ENCODE data around the gene COL18A1.

The COL18A1 gene

DNA sequence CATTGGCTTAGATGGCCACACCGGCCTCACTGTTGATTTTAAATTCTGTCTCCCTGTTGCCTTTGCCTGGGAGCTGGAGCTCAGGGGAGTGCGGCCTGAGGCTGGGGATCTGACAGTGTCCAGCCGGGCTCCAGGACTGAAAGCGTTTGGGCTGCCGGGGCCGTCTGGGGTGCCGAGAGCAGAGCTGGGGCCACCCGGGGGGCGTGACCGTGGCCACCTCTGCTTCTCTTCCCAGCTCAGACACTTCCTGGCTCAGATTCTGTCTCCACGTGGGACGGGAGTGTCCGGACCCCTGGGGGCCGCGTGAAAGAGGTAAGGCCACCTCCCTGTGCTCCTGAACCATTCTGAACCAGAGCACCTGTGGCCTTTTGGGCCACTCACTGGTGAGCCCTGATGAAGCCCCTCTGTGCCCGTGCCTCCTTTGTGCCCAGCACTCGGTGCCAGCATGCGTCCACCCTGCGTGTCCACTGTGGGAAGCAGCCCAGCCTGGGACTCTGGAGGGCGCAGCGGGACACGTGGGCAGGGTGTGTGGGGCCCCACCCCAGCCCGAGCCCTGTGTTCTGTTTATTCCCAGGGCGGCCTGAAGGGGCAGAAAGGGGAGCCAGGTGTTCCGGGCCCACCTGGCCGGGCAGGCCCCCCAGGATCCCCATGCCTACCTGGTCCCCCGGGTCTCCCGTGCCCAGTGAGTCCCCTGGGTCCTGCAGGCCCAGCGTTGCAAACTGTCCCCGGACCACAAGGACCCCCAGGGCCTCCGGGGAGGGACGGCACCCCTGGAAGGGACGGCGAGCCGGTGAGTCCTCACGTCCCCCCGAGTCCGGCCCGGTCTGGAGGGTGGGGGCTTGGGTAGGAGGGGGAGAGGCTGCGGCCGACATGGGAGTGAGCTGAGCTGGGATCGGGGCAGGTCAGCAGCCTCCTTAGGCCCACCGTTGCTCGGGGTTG, 72.5 kb downstream of the COL18A1 start:
- no peak for DNase-seq
- Histone ChIP-seq H3K27ac (ENCODE audit: insufficient read depth, low read length, poor library complexity, severe bottlenecking) (peak overlapping the region; percentile 72), H3K4me3 (ENCODE audit: insufficient read depth, low read depth, low read length, poor library complexity, severe bottlenecking) (peak overlapping the region; percentile 53), H3K27me3 (replicated peaks; ENCODE audit: control insufficient read depth, insufficient read depth, low read length, poor library complexity, severe bottlenecking) (no peaks in the 10 kb centered on the region), H3K36me3 (ENCODE audit: control insufficient read depth, insufficient read depth, low read length) (no peaks in the 10 kb centered on the region), H3K4me1 (ENCODE audit: control insufficient read depth, insufficient read depth, low read length, poor library complexity, severe bottlenecking) (peaks cover 19% of the 10 kb centered on the region), H3K9me3 (ENCODE audit: control insufficient read depth, low read length) (no peaks in the 10 kb centered on the region)

DNA sequence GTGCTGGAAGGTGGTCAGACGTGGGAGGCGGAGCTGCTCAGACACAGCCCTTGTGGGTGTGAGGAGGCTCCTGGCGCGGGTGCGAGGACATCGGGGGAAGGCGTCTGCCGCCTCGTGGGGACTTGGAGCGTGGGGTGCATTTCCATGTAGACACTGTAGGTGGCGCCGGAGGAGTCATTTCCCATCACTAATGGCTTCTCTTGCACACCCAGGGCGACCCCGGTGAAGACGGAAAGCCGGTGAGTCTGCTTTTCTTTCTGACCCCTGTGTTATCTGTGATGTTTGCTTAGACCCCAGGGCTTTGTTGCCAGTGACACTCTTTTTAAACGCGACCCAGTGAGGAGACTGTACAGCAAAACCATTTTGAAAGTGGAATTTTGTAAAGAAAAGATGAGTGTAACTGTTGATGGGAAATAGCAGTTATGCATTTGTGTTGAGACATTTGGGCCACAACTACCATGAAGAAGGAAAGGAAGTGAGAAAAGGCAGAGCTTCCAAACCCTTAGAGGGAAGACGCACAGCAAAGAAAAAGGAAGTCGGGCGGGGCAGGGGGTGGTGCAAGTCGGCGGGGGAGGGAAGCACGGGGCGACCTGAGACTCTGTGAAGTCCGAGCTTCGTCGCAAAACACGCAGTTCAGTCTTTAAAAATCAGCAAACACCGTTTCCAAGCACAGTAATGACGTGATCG, 73.3 kb downstream of the COL18A1 start:
- H3K27me3 ChIP-seq (replicated peaks; ENCODE audit: control insufficient read depth, insufficient read depth, low read length, poor library complexity, severe bottlenecking): no peaks in the 10 kb centered on the region
- no peaks in the 10 kb centered on the region for H3K36me3 ChIP-seq (ENCODE audit: control insufficient read depth, insufficient read depth, low read length)
- DNase-seq: peak; percentile 56 to 66 (median 64)
- no peaks in the 10 kb centered on the region for H3K9me3 ChIP-seq (ENCODE audit: control insufficient read depth, low read length)
- peak overlapping the region; percentile 53 for H3K4me3 ChIP-seq (ENCODE audit: insufficient read depth, low read depth, low read length, poor library complexity, severe bottlenecking)
- peak overlapping the region; percentile 72 for H3K27ac ChIP-seq (ENCODE audit: insufficient read depth, low read length, poor library complexity, severe bottlenecking)
- peaks cover 19% of the 10 kb centered on the region for H3K4me1 ChIP-seq (ENCODE audit: control insufficient read depth, insufficient read depth, low read length, poor library complexity, severe bottlenecking)

GRCh38 chr21:45478816-45479669, 74.1 kb downstream of the COL18A1 start:
- Histone ChIP-seq H3K4me3 (ENCODE audit: insufficient read depth, low read depth, low read length, poor library complexity, severe bottlenecking) (peak overlapping the region; percentile 53), H3K36me3 (ENCODE audit: control insufficient read depth, insufficient read depth, low read length) (no peaks in the 10 kb centered on the region), H3K27ac (ENCODE audit: insufficient read depth, low read length, poor library complexity, severe bottlenecking) (peak overlapping the region; percentile 72), H3K4me1 (ENCODE audit: control insufficient read depth, insufficient read depth, low read length, poor library complexity, severe bottlenecking) (peaks cover 19% of the 10 kb centered on the region), H3K9me3 (ENCODE audit: control insufficient read depth, low read length) (no peaks in the 10 kb centered on the region), H3K27me3 (replicated peaks; ENCODE audit: control insufficient read depth, insufficient read depth, low read length, poor library complexity, severe bottlenecking) (no peaks in the 10 kb centered on the region)
- DNase-seq: no peak

DNA sequence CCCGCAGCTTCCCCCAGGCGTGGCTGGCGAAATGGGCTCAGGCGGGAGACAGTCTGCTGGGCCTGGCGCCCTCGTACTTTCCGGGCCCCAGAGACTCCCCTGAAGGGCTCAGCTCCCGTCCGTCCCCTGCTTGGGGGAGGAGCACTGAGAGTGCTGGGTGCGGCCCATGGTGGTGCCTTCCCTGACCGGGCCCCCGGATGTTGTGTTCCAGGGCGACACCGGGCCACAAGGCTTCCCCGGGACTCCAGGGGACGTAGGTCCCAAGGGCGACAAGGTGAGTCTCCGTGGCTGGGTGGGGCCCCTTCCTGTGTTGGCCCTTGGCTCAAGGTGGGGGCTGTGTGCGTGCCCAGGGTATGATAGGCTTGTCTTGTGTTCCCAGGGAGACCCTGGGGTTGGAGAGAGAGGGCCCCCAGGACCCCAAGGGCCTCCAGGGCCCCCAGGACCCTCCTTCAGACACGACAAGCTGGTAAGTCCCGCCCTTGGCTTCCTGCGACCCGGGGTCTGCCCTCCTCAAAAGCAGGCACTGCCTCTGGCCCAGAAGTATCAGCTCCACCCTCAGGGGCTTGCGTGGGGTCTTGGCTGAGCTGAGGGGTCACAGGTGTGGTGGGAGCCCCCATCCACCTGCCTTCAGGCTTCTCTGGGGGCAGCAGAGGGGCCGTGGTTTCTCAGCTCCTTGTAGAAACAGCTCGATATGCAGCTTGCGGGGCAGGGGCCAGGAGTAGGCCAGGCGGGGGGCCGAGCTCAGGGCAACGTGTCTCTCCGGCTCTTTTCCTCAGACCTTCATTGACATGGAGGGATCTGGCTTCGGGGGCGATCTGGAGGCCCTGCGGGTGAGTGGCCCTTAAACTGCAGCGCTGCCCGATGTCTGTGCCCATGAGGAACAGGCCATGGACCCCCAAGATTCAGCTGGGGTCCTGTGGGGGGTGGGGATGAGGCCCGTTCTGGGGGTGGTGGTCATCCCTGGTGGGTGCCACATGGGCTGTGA, 75.0 kb downstream of the COL18A1 start:
- Histone ChIP-seq H3K36me3 (ENCODE audit: control insufficient read depth, insufficient read depth, low read length) (no peaks in the 10 kb centered on the region), H3K27ac (ENCODE audit: insufficient read depth, low read length, poor library complexity, severe bottlenecking) (no peak overlapping the region), H3K4me3 (ENCODE audit: insufficient read depth, low read depth, low read length, poor library complexity, severe bottlenecking) (peak overlapping the region; percentile 16), H3K27me3 (replicated peaks; ENCODE audit: control insufficient read depth, insufficient read depth, low read length, poor library complexity, severe bottlenecking) (no peaks in the 10 kb centered on the region), H3K4me1 (ENCODE audit: control insufficient read depth, insufficient read depth, low read length, poor library complexity, severe bottlenecking) (peaks cover 19% of the 10 kb centered on the region), H3K9me3 (ENCODE audit: control insufficient read depth, low read length) (no peaks in the 10 kb centered on the region)
- no peak for DNase-seq

DNA sequence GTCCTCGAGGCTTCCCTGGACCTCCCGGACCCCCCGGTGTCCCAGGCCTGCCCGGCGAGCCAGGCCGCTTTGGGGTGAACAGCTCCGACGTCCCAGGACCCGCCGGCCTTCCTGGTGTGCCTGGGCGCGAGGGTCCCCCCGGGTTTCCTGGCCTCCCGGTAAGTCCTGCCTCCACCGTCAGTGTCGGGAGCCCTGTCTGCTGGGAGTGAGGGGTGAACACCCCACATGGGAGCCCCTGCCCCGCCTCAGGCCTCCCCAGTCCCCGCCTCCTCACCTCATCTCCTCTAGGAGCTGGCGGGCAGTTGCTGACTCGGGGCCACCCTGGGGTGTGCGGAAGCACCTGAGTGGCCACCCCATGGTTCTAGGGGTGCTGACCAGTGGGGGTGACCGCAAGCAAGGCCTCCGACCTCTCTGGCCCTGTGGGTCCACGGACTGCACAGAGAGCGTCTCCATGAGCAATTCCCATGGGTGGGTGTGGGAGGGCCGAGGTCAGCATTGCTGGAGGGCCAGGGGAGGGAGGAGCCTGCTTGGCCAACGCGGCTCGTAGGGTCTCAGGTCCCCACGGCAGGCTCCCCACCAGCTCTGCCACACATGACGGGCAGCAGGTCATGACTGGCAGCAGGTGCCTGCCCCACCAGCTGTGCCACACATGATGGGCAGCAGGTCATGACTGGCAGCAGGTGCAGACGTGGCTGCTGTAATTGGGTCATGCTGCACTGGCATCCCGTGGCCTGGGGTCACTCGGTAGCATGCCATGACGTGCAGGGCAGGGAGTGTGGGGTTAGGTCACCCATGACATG, 75.9 kb downstream of the COL18A1 start:
- H3K4me1 ChIP-seq (ENCODE audit: control insufficient read depth, insufficient read depth, low read length, poor library complexity, severe bottlenecking): peaks cover 19% of the 10 kb centered on the region
- H3K4me3 ChIP-seq (ENCODE audit: insufficient read depth, low read depth, low read length, poor library complexity, severe bottlenecking): no peak overlapping the region
- no peaks in the 10 kb centered on the region for H3K27me3 ChIP-seq (replicated peaks; ENCODE audit: control insufficient read depth, insufficient read depth, low read length, poor library complexity, severe bottlenecking)
- no peaks in the 10 kb centered on the region for H3K36me3 ChIP-seq (ENCODE audit: control insufficient read depth, insufficient read depth, low read length)
- no peak for DNase-seq
- no peak overlapping the region for H3K27ac ChIP-seq (ENCODE audit: insufficient read depth, low read length, poor library complexity, severe bottlenecking)
- no peaks in the 10 kb centered on the region for H3K9me3 ChIP-seq (ENCODE audit: control insufficient read depth, low read length)

DNA sequence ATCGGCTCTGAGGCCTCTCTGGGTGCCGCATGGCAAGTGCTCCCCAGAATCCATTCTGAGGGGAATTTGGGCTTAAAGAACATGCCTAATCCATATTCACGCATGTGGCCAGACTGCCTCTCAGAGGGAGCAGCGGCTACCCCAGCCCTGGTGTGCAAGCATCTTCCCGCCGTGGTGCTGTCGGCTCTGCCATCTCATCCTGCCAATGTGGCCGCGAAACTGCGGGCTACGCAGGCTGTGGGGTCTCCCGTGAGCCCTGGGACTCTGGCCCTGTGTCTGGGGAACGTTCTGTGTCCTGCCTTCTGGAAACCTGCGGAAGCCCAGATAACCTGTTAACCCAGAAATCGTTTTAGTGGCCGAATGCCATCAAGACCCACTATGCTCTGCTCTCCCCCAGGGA, 76.6 kb downstream of the COL18A1 start:
- Histone ChIP-seq H3K4me1 (ENCODE audit: control insufficient read depth, insufficient read depth, low read length, poor library complexity, severe bottlenecking) (peaks cover 19% of the 10 kb centered on the region), H3K4me3 (ENCODE audit: insufficient read depth, low read depth, low read length, poor library complexity, severe bottlenecking) (no peak overlapping the region)
- DNase-seq: no peak

GRCh38 chr21:45481977-45482898, 77.3 kb downstream of the COL18A1 start:
- no peaks in the 10 kb centered on the region for H3K36me3 ChIP-seq (ENCODE audit: control insufficient read depth, insufficient read depth, low read length)
- peak overlapping the region; percentile 10 for H3K27ac ChIP-seq (ENCODE audit: insufficient read depth, low read length, poor library complexity, severe bottlenecking)
- no peak for DNase-seq
- no peaks in the 10 kb centered on the region for H3K9me3 ChIP-seq (ENCODE audit: control insufficient read depth, low read length)
- no peaks in the 10 kb centered on the region for H3K27me3 ChIP-seq (replicated peaks; ENCODE audit: control insufficient read depth, insufficient read depth, low read length, poor library complexity, severe bottlenecking)
- peaks cover 19% of the 10 kb centered on the region for H3K4me1 ChIP-seq (ENCODE audit: control insufficient read depth, insufficient read depth, low read length, poor library complexity, severe bottlenecking)
- no peak overlapping the region for H3K4me3 ChIP-seq (ENCODE audit: insufficient read depth, low read depth, low read length, poor library complexity, severe bottlenecking)

More for the DNA sequence above, 76.6 kb downstream of the COL18A1 start:
- no peaks in the 10 kb centered on the region for H3K27me3 ChIP-seq (replicated peaks; ENCODE audit: control insufficient read depth, insufficient read depth, low read length, poor library complexity, severe bottlenecking)
- no peaks in the 10 kb centered on the region for H3K36me3 ChIP-seq (ENCODE audit: control insufficient read depth, insufficient read depth, low read length)
- no peak overlapping the region for H3K27ac ChIP-seq (ENCODE audit: insufficient read depth, low read length, poor library complexity, severe bottlenecking)
- H3K9me3 ChIP-seq (ENCODE audit: control insufficient read depth, low read length): no peaks in the 10 kb centered on the region

Data from effector memory CD4-positive, alpha-beta T cell (primary cell).